SJSA1 (cell line): ENCODE results near the gene TM9SF1. TPM values are rescaled to one million over a fixed set of nuclear protein-coding genes. Genes with fewer than 3 reads are reported as not detected.

Source experiments
- DNase-seq, 2 experiments: peaks; one replicate each; pipeline ENCODE4 v3.0.0-alpha.2; 2015 to 2020; ENCODE audit warnings: low spot score in 2 of 2, low read depth in 1 of 2
- H3K27ac ChIP-seq: fragments of 250-450 bp; sonication (Bioruptor Pico); 2 replicates; pipeline ENCODE4 v1.5.1; 2020; ENCODE audit warnings: mild to moderate bottlenecking, moderate library complexity
- H3K27me3 ChIP-seq: fragments of 250-450 bp; sonication (Bioruptor Pico); replicated peaks from 2 replicates; pipeline ENCODE4 v1.5.1; 2020; ENCODE audit warnings: mild to moderate bottlenecking, moderate library complexity
- H3K36me3 ChIP-seq: fragments of 250-450 bp; sonication (Bioruptor Pico); 2 replicates; pipeline ENCODE4 v1.5.1; 2020; ENCODE audit warnings: mild to moderate bottlenecking
- H3K4me1 ChIP-seq: fragments of 250-450 bp; sonication (Bioruptor Pico); replicated peaks from 2 replicates; pipeline ENCODE4 v1.6.1; 2021; ENCODE audit warnings: mild to moderate bottlenecking
- H3K4me3 ChIP-seq: fragments of 250-450 bp; sonication (Bioruptor Pico); 2 replicates; pipeline ENCODE4 v1.5.1; 2020; ENCODE audit warnings: mild to moderate bottlenecking
- H3K9me3 ChIP-seq: fragments of 250-450 bp; sonication (Bioruptor Pico); replicated peaks from 2 replicates; pipeline ENCODE4 v1.5.1; 2020; ENCODE audit warnings: mild to moderate bottlenecking
- total RNA-seq: library from RNA; depleted of rRNA; stranded (reverse); fragments of >200 nt; shearing (Covaris generic); gene quantifications from 2 replicates; pipeline ENCODE4 v1.2.3, GENCODE V29; 2014; rRNA removed

The TM9SF1 gene
- total RNA-seq, 1 experiment from 2014 or later, result 60.3 TPM

GRCh38 chr14:24141097-24141880, 54.0 kb downstream of the TM9SF1 start, which contains the start of gene EMC9:
TSS of gene EMC9 (minus strand) at chr14:24141591. CDS start at chr14:24141304, 287 bp downstream.
- peaks cover 68% of the 10 kb centered on the region for H3K36me3 ChIP-seq
- no peaks in the 10 kb centered on the region for H3K27me3 ChIP-seq
- peak within 1 kb of the TSS; percentile 68 for H3K4me3 ChIP-seq
- peaks cover 29% of the 10 kb centered on the region for H3K4me1 ChIP-seq
- H3K27ac ChIP-seq, result peak within 1 kb of the TSS; percentile 50
- H3K9me3 ChIP-seq, result no peaks in the 10 kb centered on the region
- peak; percentile 94 to 99 for DNase-seq

- no peak for DNase-seq
- H3K27ac ChIP-seq, result no peak overlapping the region
- no peak overlapping the region for H3K4me3 ChIP-seq
- H3K9me3 ChIP-seq, result no peaks in the 10 kb centered on the region; the same call in 1 of the 2 replicates
- H3K4me1 ChIP-seq, result peaks cover 24% of the 10 kb centered on the region
- no peaks in the 10 kb centered on the region for H3K27me3 ChIP-seq
- peaks cover 62% of the 10 kb centered on the region for H3K36me3 ChIP-seq
Measured at GRCh38 chr14:24139272-24139934, 55.8 kb downstream of the TM9SF1 start.

Other genes starting within 250 kb of the TM9SF1 start
- 42.8 and 58.2 TPM in 2 replicates for gene DHRS4, start 241.7 kb downstream of the TM9SF1 start, total RNA-seq
- 4.9 and 15.1 TPM in 2 replicates for gene DHRS4L2, start 206.5 kb downstream of the TM9SF1 start, total RNA-seq
- not detected in 2 replicates for gene CARMIL3, start 143.4 kb downstream of the TM9SF1 start, total RNA-seq
- not detected in 2 replicates for gene CPNE6, start 123.9 kb downstream of the TM9SF1 start, total RNA-seq
- 4.8 and 5.3 TPM in 2 replicates for gene PCK2, start 101.1 kb downstream of the TM9SF1 start, total RNA-seq
- gene DCAF11, start 80.7 kb downstream of the TM9SF1 start, total RNA-seq, result 43.1 and 44.0 TPM in 2 replicates
- gene NRL, start 80.5 kb downstream of the TM9SF1 start, total RNA-seq, result 1.4 TPM in 1 of 2 replicates, not detected in the other
- gene FITM1, start 64.8 kb downstream of the TM9SF1 start, total RNA-seq, result 1.8 TPM in 1 of 2 replicates, not detected in the other
- 168 and 199 TPM in 2 replicates for gene PSME1, start 59.2 kb downstream of the TM9SF1 start, total RNA-seq
- gene EMC9, start 53.9 kb downstream of the TM9SF1 start, total RNA-seq, result 11.1 and 24.5 TPM in 2 replicates
- gene PSME2, start 48.8 kb downstream of the TM9SF1 start, total RNA-seq, result 161 and 167 TPM in 2 replicates
- 40.3 and 135 TPM in 2 replicates for gene RNF31, start 47.9 kb downstream of the TM9SF1 start, total RNA-seq
- gene IRF9, start 34.2 kb downstream of the TM9SF1 start, total RNA-seq, result 21.8 and 24.3 TPM in 2 replicates
- gene REC8, start 23.4 kb downstream of the TM9SF1 start, total RNA-seq, result 0.47 and 6.8 TPM in 2 replicates
- gene IPO4, start 6.6 kb downstream of the TM9SF1 start, total RNA-seq, result 25.1 and 27.6 TPM in 2 replicates
- not detected in 2 replicates for gene TSSK4, start 10.3 kb upstream of the TM9SF1 start, total RNA-seq
- gene CHMP4A, start 18.0 kb upstream of the TM9SF1 start, total RNA-seq, result 23.0 and 29.9 TPM in 2 replicates
- 13.6 and 30.8 TPM in 2 replicates for gene MDP1, start 20.6 kb upstream of the TM9SF1 start, total RNA-seq
- gene NEDD8, start 36.9 kb upstream of the TM9SF1 start, total RNA-seq, result 234 and 316 TPM in 2 replicates
- 46.1 and 64.8 TPM in 2 replicates for gene GMPR2, start 37.5 kb upstream of the TM9SF1 start, total RNA-seq
- 31.1 and 53.0 TPM in 2 replicates for gene TINF2, start 47.2 kb upstream of the TM9SF1 start, total RNA-seq
- 0.76 TPM in 1 of 2 replicates, not detected in the other for gene TGM1, start 67.7 kb upstream of the TM9SF1 start, total RNA-seq
- gene RABGGTA, start 76.2 kb upstream of the TM9SF1 start, total RNA-seq, result 18.0 and 30.4 TPM in 2 replicates
- 5.4 and 20.5 TPM in 2 replicates for gene DHRS1, start 104.3 kb upstream of the TM9SF1 start, total RNA-seq
- 15.3 and 16.2 TPM in 2 replicates for gene NOP9, start 104.4 kb upstream of the TM9SF1 start, total RNA-seq
- not detected in 2 replicates for gene CIDEB, start 112.5 kb upstream of the TM9SF1 start, total RNA-seq
- 3.1 and 10.1 TPM in 2 replicates for gene LTB4R2, start 114.7 kb upstream of the TM9SF1 start, total RNA-seq
- gene LTB4R, start 116.1 kb upstream of the TM9SF1 start, total RNA-seq, result 0.81 and 2.1 TPM in 2 replicates
- not detected in 2 replicates for gene ADCY4, start 139.6 kb upstream of the TM9SF1 start, total RNA-seq
- not detected in 2 replicates for gene RIPK3, start 144.6 kb upstream of the TM9SF1 start, total RNA-seq
- gene NFATC4, start 172.7 kb upstream of the TM9SF1 start, total RNA-seq, result 14.6 and 23.6 TPM in 2 replicates
- gene NYNRIN, start 203.6 kb upstream of the TM9SF1 start, total RNA-seq, result 0.87 and 1.2 TPM in 2 replicates
- 0.84 and 3.1 TPM in 2 replicates for gene CBLN3, start 234.2 kb upstream of the TM9SF1 start, total RNA-seq
- 12.5 and 25.1 TPM in 2 replicates for gene KHNYN, start 234.5 kb upstream of the TM9SF1 start, total RNA-seq
- gene SDR39U1, start 247.3 kb upstream of the TM9SF1 start, total RNA-seq, result 7.9 and 8.2 TPM in 2 replicates